SK-N-SH (cell line): ENCODE measurements around the gene PFKP.

Experiments used
- CTCF ChIP-seq: fragments of 200-600 bp; sonication (generic); IDR thresholded peaks from 2 replicates; pipeline ENCODE4 v1.6.1; 2017; ENCODE audit warnings: antibody characterized with exemption, mild to moderate bottlenecking, moderate library complexity
- GABPA ChIP-seq: IDR thresholded peaks from 2 replicates; pipeline ENCODE4 v1.4.0; 2012; ENCODE audit warnings: low read depth, mild to moderate bottlenecking
- GATA2 ChIP-seq: sonication (generic); formaldehyde crosslinking; IDR thresholded peaks from 2 replicates; pipeline ENCODE4 v1.5.0; 2020; ENCODE audit warnings: mild to moderate bottlenecking, missing genetic modification reagents
- JUND ChIP-seq: IDR thresholded peaks from 2 replicates; pipeline ENCODE4 v1.4.0; 2012
- POLR2AphosphoS5 ChIP-seq: IDR thresholded peaks from 2 replicates; pipeline ENCODE4 v1.6.1; 2012; ENCODE audit warnings: low read depth, low read length
- RFX5 ChIP-seq: IDR thresholded peaks from 2 replicates; pipeline ENCODE4 v1.6.1; 2012; ENCODE audit warnings: mild to moderate bottlenecking, improper control_type of control experiment, low read length
- YY1 ChIP-seq: IDR thresholded peaks from 2 replicates; pipeline ENCODE4 v1.4.0; 2012; ENCODE audit warnings: low read depth, mild to moderate bottlenecking
- TF ChIP-seq, protein P1 (sequence below): IDR thresholded peaks from 2 replicates; pipeline ENCODE4 v1.6.1; 2012; ENCODE audit warnings: mild to moderate bottlenecking, low read depth, low read length, moderate library complexity

GRCh38 chr10:3145366-3145765 lies 78.0 kb downstream of the PFKP start:
- TF ChIP-seq CTCF (no peak), GABPA (no peak), JUND (no peak), RFX5 (no peak), GATA2 (CRISPR knock-in tag) (no peak), POLR2AphosphoS5 (no peak), YY1 (no peak)
- TF ChIP-seq, protein P1, sequence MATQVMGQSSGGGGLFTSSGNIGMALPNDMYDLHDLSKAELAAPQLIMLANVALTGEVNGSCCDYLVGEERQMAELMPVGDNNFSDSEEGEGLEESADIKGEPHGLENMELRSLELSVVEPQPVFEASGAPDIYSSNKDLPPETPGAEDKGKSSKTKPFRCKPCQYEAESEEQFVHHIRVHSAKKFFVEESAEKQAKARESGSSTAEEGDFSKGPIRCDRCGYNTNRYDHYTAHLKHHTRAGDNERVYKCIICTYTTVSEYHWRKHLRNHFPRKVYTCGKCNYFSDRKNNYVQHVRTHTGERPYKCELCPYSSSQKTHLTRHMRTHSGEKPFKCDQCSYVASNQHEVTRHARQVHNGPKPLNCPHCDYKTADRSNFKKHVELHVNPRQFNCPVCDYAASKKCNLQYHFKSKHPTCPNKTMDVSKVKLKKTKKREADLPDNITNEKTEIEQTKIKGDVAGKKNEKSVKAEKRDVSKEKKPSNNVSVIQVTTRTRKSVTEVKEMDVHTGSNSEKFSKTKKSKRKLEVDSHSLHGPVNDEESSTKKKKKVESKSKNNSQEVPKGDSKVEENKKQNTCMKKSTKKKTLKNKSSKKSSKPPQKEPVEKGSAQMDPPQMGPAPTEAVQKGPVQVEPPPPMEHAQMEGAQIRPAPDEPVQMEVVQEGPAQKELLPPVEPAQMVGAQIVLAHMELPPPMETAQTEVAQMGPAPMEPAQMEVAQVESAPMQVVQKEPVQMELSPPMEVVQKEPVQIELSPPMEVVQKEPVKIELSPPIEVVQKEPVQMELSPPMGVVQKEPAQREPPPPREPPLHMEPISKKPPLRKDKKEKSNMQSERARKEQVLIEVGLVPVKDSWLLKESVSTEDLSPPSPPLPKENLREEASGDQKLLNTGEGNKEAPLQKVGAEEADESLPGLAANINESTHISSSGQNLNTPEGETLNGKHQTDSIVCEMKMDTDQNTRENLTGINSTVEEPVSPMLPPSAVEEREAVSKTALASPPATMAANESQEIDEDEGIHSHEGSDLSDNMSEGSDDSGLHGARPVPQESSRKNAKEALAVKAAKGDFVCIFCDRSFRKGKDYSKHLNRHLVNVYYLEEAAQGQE = no peak
